Muscle of leg (tissue), 11 donors: Measurements from ENCODE around the gene NFASC. TPM values are rescaled to one million over a fixed set of nuclear protein-coding genes. Genes with fewer than 3 reads are reported as not detected.

Experiments used
- DNase-seq: peaks from one replicate; pipeline ENCODE4 v3.0.0; 2013
- H3K27ac ChIP-seq: one replicate; pipeline ENCODE4 v1.5.1; 2013; ENCODE audit warnings: mild to moderate bottlenecking, low read length, control low read depth
- H3K27me3 ChIP-seq: one replicate; pipeline ENCODE4 v1.6.1; 2013; ENCODE audit warnings: low read length; ENCODE audit not compliant: control insufficient read depth, insufficient read depth
- H3K36me3 ChIP-seq: one replicate; pipeline ENCODE4 v1.6.1; 2013; ENCODE audit warnings: low read length; ENCODE audit not compliant: control insufficient read depth, insufficient read depth
- H3K4me1 ChIP-seq: one replicate; pipeline ENCODE4 v1.6.1; 2013; ENCODE audit warnings: low read length; ENCODE audit not compliant: control insufficient read depth, insufficient read depth
- H3K4me3 ChIP-seq: one replicate; pipeline ENCODE4 v1.5.1; 2013; ENCODE audit warnings: low read length, control low read depth
- H3K9me3 ChIP-seq: replicated peaks from 2 replicates; pipeline ENCODE4 v1.6.1; 2013; ENCODE audit warnings: low read depth, low read length; ENCODE audit not compliant: control insufficient read depth
- WGBS: methylation state at CpG from one replicate; pipeline ENCODE4 v1.1.5; 2013; ENCODE audit warnings: missing lambda C conversion rate; ENCODE audit not compliant: insufficient coverage; 5-methylcytosine and 5-hydroxymethylcytosine counted together
- polyA plus RNA-seq, 8 donors: library from polyadenylated mRNA; unstranded; fragments of 120-200 nt; gene quantifications; one replicate each; pipeline versions ENCODE4 v1.2.1 to v1.2.3, GENCODE V29; 2013; ENCODE audit warnings: inconsistent platforms in 1 of 8, low replicate concordance in 1 of 8; ENCODE audit not compliant: insufficient read length in 8 of 8, insufficient read depth in 1 of 8
- total RNA-seq: library from RNA; stranded (reverse); fragments of 120-200 nt; gene quantifications from one replicate; pipeline ENCODE4 v1.2.4, GENCODE V29; 2013

The NFASC gene
- total and polyA plus RNA-seq, 9 donors = 0.81 to 1.8 (median 1.1) TPM

DNA sequence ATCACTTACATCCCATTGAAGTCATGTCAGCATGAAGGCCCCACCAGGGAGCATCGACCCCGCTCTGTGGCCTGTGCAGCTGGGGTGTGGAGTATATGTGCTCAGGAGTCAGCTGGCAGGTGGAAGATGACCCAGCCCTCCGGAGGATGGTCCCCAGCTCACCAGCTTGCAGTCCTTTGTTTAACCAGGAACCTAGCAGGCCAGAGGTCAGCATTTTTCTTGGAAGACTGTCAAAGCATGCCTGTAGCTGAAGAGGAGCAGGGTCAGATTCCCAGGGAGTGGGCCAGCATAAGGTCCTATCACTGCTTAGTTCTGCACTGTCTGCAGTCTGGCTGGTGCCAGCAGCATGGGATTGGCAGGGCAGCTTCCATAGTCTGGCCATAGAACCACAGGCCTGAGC is 12.7 kb downstream of the NFASC start:
- Histone ChIP-seq H3K9me3 (no peaks in the 10 kb centered on the region), H3K4me3 (no peak overlapping the region), H3K27me3 (peaks cover 3% of the 10 kb centered on the region), H3K27ac (no peak overlapping the region), H3K4me1 (no peaks in the 10 kb centered on the region), H3K36me3 (no peaks in the 10 kb centered on the region)
- WGBS = 70% methylated on average over 1 of the region's 3 CpGs
- no peak for DNase-seq

DNA sequence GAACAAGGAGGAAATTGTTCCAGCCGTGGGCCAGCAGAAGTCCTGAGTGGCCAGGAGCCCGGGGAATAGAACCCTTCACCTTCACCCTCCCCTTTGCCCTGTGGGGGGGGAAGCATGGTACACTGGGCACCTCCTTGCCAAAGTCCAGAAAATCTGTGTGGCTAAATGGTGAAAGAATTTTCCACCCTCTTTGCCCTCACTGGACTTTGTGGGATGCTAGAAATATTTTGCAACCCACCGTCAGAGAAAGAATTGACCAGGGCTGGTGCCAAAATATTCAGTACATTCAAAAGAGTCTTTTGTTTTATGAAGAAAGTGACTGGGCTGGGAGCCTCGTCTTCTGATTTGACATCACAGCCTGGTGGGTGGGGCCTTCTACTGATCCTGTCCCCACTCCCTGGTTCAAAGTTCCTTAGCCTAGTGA is 14.6 kb downstream of the NFASC start:
- no peaks in the 10 kb centered on the region for H3K9me3 ChIP-seq
- H3K27ac ChIP-seq = no peak overlapping the region
- no peaks in the 10 kb centered on the region for H3K36me3 ChIP-seq
- no peak for DNase-seq
- peaks cover 11% of the 10 kb centered on the region for H3K27me3 ChIP-seq
- no CpG with 5 or more reads among the region's 4 CpGs for WGBS
- no peaks in the 10 kb centered on the region for H3K4me1 ChIP-seq
- no peak overlapping the region for H3K4me3 ChIP-seq

DNA sequence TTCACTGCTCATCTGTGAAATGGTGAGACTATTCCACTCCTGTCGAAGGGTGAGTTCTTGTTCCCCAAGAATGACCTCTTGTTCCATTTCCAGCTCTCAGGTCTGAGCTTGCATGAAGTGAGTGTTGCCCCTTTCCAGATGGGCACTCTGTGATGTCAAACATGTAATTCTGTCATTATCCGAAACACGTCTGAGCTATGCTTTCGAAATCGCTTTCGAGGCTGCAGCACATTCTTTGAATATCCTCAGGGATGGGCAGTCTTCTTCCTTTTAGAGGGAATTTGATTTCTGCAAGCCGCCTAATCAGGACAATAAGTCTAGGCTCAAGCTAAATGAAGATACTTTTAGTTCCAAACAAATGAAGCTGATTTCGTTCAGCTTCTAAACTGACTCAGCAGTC is 15.1 kb downstream of the NFASC start:
- H3K27me3 ChIP-seq = peaks cover 14% of the 10 kb centered on the region
- no peaks in the 10 kb centered on the region for H3K4me1 ChIP-seq
- no peak overlapping the region for H3K4me3 ChIP-seq
- no peaks in the 10 kb centered on the region for H3K9me3 ChIP-seq
- WGBS = 81% methylated on average over 6 of the region's 8 CpGs
- H3K27ac ChIP-seq = no peak overlapping the region
- H3K36me3 ChIP-seq = no peaks in the 10 kb centered on the region
- DNase-seq = no peak

DNA sequence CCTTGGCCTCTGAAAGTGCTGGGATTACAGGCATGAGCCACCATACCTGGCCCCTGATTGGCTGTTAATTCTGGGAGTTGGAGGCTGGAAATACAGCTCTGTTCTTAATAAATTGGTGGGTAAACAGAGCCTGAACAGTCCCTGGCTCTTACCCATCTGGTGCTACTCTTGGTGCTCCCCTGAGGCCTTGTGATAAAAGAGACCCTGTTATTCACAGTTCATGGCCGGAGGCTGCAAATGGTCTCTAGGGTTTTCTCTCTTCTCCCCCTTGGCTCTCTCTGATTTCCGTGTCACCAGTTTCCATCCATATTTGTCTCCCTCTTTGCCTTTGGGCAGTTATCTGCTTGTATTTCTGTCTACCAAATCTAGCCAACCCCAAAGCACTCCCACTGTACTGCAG is 17.2 kb downstream of the NFASC start:
- Histone ChIP-seq H3K4me1 (no peaks in the 10 kb centered on the region), H3K27ac (no peak overlapping the region)

DNA sequence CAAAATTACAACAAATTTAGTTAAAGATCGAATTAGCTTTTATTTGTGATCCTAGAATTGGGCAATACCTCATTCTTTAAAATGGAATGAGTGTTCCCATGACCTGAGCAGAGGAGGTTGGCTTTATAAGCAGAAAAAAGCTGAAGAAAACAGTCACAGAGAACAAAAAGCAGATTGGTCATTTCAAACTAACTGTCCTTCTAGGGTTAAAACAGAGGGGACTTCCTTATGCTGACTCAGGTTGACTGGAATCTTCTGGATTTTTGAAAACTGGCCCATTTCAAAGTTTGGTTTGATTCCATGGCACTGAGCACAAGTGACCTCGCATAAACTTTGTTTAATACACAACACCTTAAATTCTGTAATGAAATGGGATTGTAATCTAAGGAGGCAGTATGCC is 17.6 kb downstream of the NFASC start:
- DNase-seq = no peak
- no CpG with 5 or more reads among the region's 2 CpGs for WGBS
- Histone ChIP-seq H3K4me3 (no peak overlapping the region), H3K9me3 (no peaks in the 10 kb centered on the region), H3K27ac (no peak overlapping the region), H3K27me3 (peaks cover 14% of the 10 kb centered on the region), H3K36me3 (no peaks in the 10 kb centered on the region), H3K4me1 (no peaks in the 10 kb centered on the region)

More for the DNA sequence above, 17.2 kb downstream of the NFASC start:
- H3K27me3 ChIP-seq = peaks cover 14% of the 10 kb centered on the region
- no peak for DNase-seq
- no peak overlapping the region for H3K4me3 ChIP-seq
- no peaks in the 10 kb centered on the region for H3K36me3 ChIP-seq
- 54% methylated on average over 2 of the region's 2 CpGs for WGBS
- H3K9me3 ChIP-seq = no peaks in the 10 kb centered on the region

DNA sequence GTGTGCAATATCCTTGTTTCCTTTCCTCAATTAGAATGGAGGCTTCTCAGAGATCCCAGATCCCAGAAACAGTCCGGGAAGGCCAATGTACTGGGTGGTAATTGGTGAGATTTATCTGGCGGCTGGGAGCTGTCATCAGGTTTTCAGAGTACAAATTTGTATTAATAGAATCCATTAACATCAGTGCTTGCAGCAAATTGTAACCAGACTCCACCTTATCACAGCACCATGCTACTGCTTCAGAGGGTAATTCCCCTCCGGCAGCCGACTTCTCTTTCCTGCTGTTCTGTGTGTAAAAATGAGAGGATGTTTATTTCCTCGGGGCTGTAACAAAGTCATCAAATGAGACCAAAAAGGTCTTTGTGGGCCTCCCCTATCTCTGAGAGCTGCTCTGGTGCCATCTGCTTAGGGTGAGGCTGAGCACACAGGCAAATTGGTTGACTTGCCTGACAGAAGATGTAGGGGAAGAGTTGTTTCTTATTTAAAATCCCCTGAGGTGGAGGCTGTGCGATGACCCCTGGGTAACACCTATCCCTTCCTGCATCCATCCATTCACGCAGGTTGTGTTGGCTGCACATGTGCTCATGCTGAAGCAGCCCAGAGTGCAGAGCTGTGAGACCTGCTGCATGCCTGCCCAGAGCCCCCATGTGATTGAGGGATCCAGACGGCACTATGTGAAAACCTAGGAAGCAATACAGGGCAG is 19.2 kb downstream of the NFASC start:
- Histone ChIP-seq H3K4me3 (no peak overlapping the region), H3K36me3 (no peaks in the 10 kb centered on the region), H3K4me1 (no peaks in the 10 kb centered on the region), H3K27ac (no peak overlapping the region), H3K9me3 (no peaks in the 10 kb centered on the region), H3K27me3 (peaks cover 14% of the 10 kb centered on the region)
- DNase-seq = no peak
- 11% methylated on average over 1 of the region's 8 CpGs for WGBS

DNA sequence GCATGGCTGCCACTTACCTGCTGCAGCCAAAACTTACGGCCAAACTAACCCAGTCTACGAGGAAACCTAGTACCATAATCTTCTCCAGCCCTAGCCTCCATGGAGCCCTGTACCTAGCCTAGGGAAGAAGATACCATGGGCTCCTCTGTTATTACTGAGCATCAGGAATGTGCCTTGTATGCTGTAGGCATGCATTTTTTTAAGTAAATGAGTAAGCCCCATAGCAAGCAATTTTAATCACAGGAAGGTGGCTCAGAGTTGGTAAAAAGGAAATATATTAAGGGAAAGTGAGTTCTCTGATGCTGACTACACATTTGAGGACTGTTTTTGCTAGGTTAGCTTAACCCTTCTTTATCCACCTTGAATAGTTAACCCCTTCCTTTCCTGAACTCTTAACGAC is 21.2 kb downstream of the NFASC start:
- DNase-seq = no peak
- Histone ChIP-seq H3K27me3 (peaks cover 15% of the 10 kb centered on the region), H3K9me3 (no peaks in the 10 kb centered on the region), H3K4me3 (no peak overlapping the region), H3K36me3 (no peaks in the 10 kb centered on the region), H3K27ac (no peak overlapping the region), H3K4me1 (no peaks in the 10 kb centered on the region)
- 67% methylated on average over 1 of the region's 3 CpGs for WGBS

DNA sequence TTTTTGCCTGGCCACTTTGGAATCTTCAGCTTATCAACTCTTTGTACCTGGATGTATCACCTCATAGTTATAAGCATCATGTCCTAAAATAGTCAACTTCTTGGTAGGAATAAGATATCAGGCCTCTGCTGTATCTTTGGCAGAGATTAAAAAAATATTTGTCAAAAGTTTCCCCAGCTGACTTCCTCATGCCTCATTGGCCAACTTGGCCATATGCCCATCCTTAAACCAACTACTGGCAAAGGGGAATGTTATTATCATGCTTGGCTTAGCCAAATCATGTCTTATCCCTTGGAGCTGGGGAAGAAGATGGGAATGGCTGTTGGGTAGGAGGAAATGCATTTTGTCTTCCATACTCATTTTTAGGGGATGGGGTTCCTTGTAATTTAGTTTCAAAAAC is 23.4 kb downstream of the NFASC start:
- H3K27me3 ChIP-seq = peaks cover 10% of the 10 kb centered on the region

DNA sequence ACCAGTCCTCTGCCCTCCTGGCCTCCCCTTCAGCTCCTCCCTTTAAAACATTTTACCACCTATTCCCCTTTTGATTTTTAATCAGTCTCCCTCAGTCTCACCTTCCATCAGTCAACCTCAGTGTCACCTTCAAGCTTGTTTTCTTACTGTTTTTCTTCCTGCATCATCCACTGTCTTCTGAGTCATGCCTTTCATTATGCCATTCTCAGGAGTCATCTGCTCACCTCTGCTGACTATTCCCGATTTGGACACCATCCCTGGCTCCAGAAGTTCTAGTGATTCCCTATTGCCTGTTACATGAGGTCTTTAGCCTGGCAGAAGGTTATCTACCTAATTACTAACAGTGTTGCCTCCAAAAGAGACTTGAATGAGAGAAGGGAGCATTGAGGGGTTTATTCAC is 23.9 kb downstream of the NFASC start:
- H3K27me3 ChIP-seq = peaks cover 15% of the 10 kb centered on the region
- no peak for DNase-seq
- no peaks in the 10 kb centered on the region for H3K36me3 ChIP-seq
- H3K9me3 ChIP-seq = no peaks in the 10 kb centered on the region
- no CpG with 5 or more reads among the region's 1 CpG for WGBS
- H3K4me1 ChIP-seq = no peaks in the 10 kb centered on the region
- H3K4me3 ChIP-seq = no peak overlapping the region
- no peak overlapping the region for H3K27ac ChIP-seq

More for the DNA sequence above, 23.4 kb downstream of the NFASC start:
- no peaks in the 10 kb centered on the region for H3K4me1 ChIP-seq
- no peaks in the 10 kb centered on the region for H3K36me3 ChIP-seq
- no peaks in the 10 kb centered on the region for H3K9me3 ChIP-seq
- no peak for DNase-seq
- H3K4me3 ChIP-seq = no peak overlapping the region
- H3K27ac ChIP-seq = no peak overlapping the region

DNA sequence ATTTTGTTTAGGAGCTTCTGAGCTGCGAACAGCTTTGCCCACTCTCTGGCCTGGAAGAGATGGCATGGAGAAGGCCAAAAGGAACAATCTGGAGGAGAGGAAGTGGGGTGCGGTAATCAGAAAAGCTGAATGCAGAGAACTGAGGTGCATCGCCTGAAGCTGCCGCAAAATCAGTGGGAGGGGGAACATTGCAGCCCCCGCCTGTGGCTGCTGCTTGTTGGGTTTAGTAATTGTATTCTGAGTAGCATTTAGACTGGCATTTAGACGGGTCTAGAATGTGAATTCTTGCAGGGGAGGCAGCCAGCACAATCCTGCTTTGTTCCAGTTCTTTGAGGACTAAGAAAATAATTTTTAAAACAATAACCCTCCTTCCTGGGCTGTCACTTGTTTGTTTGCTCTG is 25.4 kb downstream of the NFASC start:
- Histone ChIP-seq H3K9me3 (no peaks in the 10 kb centered on the region), H3K27ac (no peak overlapping the region), H3K4me1 (no peaks in the 10 kb centered on the region), H3K36me3 (no peaks in the 10 kb centered on the region), H3K4me3 (no peak overlapping the region), H3K27me3 (peaks cover 8% of the 10 kb centered on the region)
- no peak for DNase-seq
- WGBS = 93% methylated on average over 3 of the region's 6 CpGs
